DMS79 treated with DMSO at 0.1 percent for 48 hours (cell line): Measurements from ENCODE around the gene KEL.
"Not testable (repeated sequence)": the region's sequence is repeated elsewhere in the genome, so short reads cannot be mapped to it uniquely, and the experiment has no call there.

Source experiments
- DNase-seq: peaks from one replicate; lab custom pipeline; 2025; lab: John Stamatoyannopoulos, UW

Gene KEL, protein sequence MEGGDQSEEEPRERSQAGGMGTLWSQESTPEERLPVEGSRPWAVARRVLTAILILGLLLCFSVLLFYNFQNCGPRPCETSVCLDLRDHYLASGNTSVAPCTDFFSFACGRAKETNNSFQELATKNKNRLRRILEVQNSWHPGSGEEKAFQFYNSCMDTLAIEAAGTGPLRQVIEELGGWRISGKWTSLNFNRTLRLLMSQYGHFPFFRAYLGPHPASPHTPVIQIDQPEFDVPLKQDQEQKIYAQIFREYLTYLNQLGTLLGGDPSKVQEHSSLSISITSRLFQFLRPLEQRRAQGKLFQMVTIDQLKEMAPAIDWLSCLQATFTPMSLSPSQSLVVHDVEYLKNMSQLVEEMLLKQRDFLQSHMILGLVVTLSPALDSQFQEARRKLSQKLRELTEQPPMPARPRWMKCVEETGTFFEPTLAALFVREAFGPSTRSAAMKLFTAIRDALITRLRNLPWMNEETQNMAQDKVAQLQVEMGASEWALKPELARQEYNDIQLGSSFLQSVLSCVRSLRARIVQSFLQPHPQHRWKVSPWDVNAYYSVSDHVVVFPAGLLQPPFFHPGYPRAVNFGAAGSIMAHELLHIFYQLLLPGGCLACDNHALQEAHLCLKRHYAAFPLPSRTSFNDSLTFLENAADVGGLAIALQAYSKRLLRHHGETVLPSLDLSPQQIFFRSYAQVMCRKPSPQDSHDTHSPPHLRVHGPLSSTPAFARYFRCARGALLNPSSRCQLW

GRCh38 chr7:142961973-142962926 is at the start of gene KEL:
TSS of gene KEL (minus strand) at chr7:142962363. CDS start at chr7:142962206, 157 bp downstream.
- DNase-seq = no peak

GRCh38 chr7:143008007-143008901 is 46.1 kb upstream of the KEL start:
- peak; percentile 40 for DNase-seq

- DNase-seq = no peak
Observed at GRCh38 chr7:143005632-143006260, 43.6 kb upstream of the KEL start.

GRCh38 chr7:143003393-143004051 is 41.4 kb upstream of the KEL start:
- peak; percentile 41 for DNase-seq

DNA sequence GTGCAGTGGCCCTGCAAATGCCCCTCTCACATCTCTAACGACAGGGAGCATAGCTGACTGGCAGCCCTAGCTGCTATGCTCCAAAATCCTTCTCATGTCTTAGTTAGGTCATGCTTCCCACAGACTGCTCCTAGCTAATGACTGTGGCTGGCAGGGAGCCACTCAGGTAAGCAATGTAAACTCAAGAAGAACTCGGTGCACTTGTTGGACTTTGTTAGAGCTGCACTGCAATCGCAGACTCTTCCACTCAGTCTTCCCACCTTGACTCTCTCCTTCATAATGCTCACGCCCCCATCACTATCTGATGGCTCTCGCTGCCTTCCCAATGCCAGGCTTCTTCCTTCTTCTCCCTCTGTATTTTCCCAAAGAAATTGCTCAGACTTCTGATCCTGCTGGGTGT is 40.7 kb upstream of the KEL start:
- no peak for DNase-seq

DNA sequence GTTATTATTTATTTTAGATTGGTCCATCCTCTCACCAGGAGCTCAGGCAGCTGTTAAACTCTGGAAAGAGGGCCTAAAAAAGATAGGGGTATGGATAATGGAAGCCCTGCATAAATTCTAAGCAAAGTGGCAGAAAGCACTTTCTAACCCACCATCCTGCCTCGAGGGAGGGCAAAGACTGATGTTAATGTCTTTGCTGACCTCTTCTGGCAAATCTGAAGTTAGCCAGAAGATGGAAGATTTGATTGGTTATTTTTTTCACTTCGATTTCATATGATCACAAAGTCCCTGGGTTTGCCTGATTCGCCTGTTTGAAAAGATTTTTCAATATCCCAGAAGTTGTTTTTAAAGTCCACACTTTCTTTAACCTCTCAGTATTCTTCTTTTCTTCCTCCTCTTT is 39.9 kb upstream of the KEL start:
- DNase-seq = no peak

DNA sequence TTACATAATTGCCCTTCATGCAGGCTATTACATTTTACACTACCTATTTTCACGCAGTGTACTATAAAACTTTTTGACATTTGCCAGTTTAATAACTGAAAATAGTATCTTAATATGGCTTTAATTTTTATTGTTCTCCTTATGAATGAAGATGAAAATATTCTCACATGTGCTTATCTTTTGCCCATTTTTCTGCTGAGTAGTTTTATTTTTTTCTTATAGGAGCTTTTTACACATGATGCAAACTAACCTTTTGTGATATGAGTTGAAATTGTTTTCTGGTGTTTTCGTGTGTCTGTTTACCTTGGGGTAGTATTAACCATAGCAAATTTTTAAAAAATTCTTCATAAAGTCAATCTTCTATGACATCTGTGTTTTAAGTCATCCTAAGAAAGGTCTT is 38.5 kb upstream of the KEL start:
- DNase-seq = no peak

GRCh38 chr7:142999793-143000192 is 37.6 kb upstream of the KEL start:
- no peak for DNase-seq

- no peak for DNase-seq
Observed at GRCh38 chr7:142998966-142999365, 36.8 kb upstream of the KEL start.

DNA sequence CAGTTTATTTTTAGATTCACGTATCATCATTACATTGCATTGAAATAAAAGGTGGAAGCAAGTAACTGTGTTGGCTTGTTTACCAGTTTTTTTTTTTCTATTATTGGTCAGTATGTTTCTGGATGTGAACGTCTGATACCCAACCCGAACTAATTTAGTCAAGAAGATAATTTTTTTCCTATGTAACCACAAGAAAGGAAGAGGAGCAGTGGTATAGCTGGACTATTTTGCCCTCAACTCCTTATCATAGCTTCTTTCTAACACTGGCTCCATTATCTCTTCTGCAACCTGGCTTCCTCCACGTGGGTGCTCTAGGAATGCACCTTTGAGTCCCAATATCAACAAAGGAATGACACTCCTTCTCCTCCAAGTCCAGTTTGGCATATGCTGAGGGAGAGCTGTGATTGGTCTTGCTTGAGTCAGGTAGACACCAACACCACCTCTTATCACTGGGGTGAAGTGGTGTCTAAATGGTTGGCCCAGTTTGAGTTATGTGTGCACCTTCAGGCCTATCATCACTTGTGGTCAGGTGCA is 35.4 kb upstream of the KEL start:
- no peak for DNase-seq

GRCh38 chr7:142992427-142992826 is 30.3 kb upstream of the KEL start:
- DNase-seq = no peak

DNA sequence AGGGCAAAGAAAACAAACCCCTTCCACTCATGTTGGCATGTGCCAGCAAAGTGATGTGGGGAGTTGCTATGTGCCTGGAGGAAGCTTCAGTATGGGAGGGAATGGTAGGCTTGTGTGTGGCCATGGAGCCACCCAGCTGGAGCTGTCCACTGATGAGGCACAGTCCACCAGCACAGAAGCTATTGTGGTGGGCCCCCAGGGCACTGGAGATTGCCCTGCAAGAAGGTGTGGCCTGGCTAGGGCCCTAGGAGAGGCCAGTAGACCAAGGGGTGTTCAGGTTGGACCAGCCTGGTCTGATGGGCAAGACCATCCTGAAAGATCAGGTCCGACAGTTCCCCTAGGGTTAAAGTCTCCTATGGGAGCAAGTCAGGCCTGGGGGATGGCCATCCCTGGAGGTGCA is 22.1 kb upstream of the KEL start:
- DNase-seq = no peak

DNA sequence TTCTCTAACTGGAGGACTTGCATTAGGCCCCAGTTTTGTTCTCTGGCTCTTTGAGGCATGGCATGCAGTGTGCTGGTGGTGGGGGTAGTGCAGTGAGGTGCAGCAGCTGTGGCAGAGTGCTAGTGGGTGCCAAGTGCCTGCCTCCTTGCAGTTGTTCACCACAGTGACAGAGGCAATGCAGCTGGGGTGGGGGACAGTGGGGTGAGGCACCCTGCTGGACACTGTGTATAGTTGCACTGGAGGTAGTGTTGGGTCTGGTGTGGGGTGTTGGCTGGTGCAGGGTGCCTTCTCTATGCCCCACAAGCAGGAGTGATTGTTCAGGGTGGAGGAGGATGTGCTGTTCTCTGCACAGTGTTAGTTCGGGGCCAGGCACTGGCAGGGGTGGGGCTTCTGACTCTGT is 21.7 kb upstream of the KEL start:
- no peak for DNase-seq

DNA sequence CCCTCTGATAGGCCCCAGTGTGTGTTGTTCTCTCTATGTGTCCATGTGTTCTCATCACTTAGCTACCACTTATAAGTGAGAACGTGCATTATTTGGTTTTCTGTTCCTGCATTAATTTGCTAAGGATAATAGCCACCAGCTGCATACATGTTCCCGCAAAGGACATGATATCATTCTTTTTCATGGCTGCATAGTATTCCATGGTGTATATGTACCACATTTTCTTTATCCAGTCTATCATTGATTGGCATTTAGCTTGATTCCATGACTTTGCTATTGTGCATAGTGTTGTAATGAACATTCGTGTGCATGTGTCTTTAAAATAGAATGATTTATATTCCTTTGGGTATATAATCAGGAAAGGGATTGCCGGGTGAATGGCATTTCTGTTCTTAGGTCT is 16.2 kb upstream of the KEL start:
- DNase-seq = not testable (repeated sequence)

DNA sequence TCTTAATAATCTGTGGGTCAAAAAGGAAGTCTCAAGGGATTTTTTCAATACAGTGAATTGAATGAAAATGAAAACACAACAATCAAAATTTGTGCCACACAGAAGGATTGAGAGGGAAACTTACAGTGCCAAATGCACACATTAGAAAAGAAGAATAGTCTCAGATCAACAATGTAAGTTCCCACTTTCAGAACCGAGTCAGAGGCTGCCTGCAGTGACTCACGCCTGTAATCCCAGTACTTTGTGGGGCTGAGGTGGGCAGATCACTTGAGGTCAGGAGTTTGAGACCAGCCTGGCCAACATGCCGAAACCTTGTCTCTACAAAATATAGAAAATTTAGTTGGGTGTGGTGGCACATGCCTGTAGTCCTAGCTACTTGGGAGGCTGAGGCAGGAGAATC is 12.5 kb upstream of the KEL start:
- no peak for DNase-seq

- no peak for DNase-seq
Observed at GRCh38 chr7:142969183-142969582, 7.0 kb upstream of the KEL start.

DNA sequence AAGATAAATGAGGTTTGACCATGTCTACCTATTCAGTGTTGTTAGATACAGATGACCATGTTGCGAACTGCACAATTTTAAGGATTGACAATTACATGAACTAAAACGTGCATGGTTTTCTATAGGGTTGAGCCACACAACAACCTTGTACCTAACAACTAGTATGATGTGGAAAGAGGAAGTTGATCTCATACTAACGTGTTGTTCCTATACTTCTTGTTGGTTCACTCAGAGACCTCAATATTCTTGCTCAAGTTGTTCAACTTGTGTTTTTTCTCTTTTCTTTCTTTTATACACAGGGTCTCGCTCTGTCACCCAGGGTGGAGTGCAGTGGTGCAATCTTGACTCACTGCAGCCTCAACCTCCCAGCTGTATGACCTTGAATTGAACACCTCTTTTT is 6.1 kb upstream of the KEL start:
- DNase-seq = no peak

DNA sequence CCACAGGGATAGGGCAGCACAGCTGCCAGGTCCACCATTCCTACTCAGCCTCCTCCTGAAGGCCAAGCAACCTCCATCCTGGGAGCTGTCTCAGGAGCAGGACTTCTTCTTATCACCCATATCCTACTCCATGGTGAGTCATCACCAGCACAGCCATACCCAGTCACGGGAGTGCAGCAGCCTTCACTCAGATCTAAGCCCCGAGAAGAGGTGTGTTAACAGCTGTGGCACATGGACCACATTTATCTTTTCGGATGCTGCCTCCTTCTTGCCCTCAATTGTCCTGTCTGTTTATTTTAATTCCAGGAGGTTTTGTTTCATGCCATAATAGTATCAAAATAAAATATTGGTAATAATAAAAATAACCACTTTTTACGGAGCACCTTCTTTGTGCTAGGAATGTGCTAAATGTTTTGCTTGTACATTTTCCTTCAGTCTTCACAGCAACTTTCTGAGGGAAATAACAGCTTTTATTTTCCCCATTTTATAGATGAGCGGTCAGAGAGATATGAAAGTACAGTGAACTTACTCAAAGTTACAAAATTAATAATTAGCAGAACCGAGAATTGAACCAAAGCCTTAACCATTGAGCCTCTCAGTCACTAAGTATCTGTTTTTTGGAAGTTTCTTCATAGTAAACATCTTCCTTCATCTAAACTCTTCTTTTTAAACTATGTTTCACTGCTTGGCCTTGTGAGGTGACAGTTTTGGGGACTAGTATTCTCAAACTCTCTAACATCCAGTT is 2.5 kb upstream of the KEL start:
- no peak for DNase-seq

DNA sequence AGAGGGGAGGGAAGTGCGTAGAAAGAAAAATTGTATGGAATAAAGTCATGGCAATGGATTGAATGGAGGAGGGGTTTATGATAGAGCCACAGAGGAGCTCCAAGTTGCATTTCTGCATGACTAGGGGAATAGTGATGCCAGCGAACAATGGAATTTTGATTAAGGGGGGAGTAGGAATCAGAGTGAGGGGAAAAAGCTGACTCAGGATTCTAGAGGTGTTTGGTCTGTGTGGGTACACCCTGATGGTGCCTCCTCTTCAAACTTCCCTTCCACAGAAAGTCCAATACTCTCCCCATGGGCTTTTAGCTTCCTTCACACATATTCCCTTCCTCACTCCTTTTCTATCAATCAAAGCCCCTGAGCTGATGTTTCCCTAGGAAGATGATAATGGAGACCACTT is 1.8 kb upstream of the KEL start:
- DNase-seq = no peak
